RWPE2 (cell line): ENCODE data around the gene MEIOB.

Experiments
- ATAC-seq: fragments of 200-7000 bp; cut with Tn5 transposase; 3 replicates; pipeline ENCODE4 v1.9.1; 2021; ENCODE audit warnings: low read depth
- DNase-seq: peaks from one replicate; pipeline ENCODE4 v3.0.0-alpha.2; 2020; ENCODE audit warnings: low spot score
- H3K27ac ChIP-seq: fragments of 450-650 bp; 2 replicates; pipeline ENCODE4 v1.5.1; 2017; ENCODE audit warnings: mild to moderate bottlenecking; ENCODE audit not compliant: poor library complexity, severe bottlenecking
- H3K27me3 ChIP-seq: fragments of 250-450 bp; sonication (Bioruptor Pico); 2 replicates; pipeline ENCODE4 v1.5.1; 2021; ENCODE audit warnings: mild to moderate bottlenecking, moderate library complexity; ENCODE audit not compliant: insufficient read depth, poor library complexity, severe bottlenecking
- H3K36me3 ChIP-seq: fragments of 250-450 bp; sonication (Bioruptor Pico); 2 replicates; pipeline ENCODE4 v1.5.1; 2020; ENCODE audit warnings: low read depth, mild to moderate bottlenecking, moderate library complexity
- H3K4me1 ChIP-seq: fragments of 250-450 bp; sonication (Bioruptor Pico); 2 replicates; pipeline ENCODE4 v1.5.1; 2021; ENCODE audit warnings: mild to moderate bottlenecking, moderate library complexity; ENCODE audit not compliant: insufficient read depth, poor library complexity, severe bottlenecking
- H3K4me3 ChIP-seq: fragments of 250-450 bp; sonication (Bioruptor Pico); 2 replicates; pipeline ENCODE4 v1.5.1; 2021; ENCODE audit warnings: mild to moderate bottlenecking, moderate library complexity; ENCODE audit not compliant: severe bottlenecking
- H3K9me3 ChIP-seq: fragments of 250-450 bp; sonication (Bioruptor Pico); 2 replicates; pipeline ENCODE4 v1.5.1; 2021; ENCODE audit warnings: mild to moderate bottlenecking, moderate library complexity; ENCODE audit not compliant: severe bottlenecking
- TF ChIP-seq, protein P1 (sequence below): fragments of 450-650 bp; IDR thresholded peaks from one replicate; pipeline ENCODE4 v1.5.1; 2017; ENCODE audit warnings: mild to moderate bottlenecking, moderate library complexity; ENCODE audit not compliant: poor library complexity, severe bottlenecking

The MEIOB gene

DNA sequence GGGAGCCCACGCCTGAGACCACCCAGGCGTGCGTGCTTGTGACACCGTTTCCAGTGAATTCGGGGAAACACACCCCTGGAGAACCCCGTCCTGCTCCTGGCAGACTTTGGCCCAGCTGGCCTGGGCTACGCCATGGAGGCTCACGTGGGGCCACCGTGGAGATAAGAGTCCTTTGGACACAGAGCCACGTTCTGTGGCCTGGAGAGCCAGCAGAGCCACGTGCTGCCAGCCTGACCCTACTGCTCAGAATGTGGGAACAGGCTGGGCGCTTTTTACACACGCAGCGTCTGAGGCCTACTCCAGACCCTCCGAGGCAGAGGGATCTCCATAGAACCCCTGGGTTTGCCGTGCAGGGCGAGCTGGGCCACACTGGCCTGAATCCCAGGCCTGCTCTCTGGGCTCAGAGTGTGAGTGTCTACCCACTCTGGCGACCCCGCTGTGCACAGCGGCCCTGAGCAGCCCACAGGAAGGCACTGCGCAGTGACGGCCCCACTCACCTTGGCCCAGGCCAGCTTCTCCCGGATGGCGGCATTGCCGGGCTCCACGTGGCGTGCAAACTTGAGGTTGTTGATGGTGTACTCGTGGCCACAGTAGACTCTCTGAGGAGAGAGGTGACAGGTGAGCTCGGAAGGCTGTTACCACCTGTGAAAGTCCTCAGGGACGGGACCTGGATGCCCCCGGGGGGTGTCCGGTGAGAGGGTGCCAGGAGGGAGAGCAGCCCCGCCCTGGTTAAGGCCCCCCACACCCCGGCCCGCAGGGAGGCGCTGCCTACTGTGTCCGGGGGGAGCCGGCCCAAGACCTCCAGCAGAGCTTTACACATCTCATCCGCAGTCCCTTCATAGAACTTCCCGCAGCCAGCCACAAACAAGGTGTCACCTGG is 55.3 kb downstream of the MEIOB start:
- Histone ChIP-seq H3K27me3 (no peaks in the 10 kb centered on the region), H3K27ac (no peak overlapping the region), H3K36me3 (peaks cover 28% of the 10 kb centered on the region), H3K9me3 (no peaks in the 10 kb centered on the region), H3K4me1 (no peaks in the 10 kb centered on the region), H3K4me3 (no peak overlapping the region)
- DNase-seq = no peak
- ATAC-seq = no peak
- TF ChIP-seq, protein P1, sequence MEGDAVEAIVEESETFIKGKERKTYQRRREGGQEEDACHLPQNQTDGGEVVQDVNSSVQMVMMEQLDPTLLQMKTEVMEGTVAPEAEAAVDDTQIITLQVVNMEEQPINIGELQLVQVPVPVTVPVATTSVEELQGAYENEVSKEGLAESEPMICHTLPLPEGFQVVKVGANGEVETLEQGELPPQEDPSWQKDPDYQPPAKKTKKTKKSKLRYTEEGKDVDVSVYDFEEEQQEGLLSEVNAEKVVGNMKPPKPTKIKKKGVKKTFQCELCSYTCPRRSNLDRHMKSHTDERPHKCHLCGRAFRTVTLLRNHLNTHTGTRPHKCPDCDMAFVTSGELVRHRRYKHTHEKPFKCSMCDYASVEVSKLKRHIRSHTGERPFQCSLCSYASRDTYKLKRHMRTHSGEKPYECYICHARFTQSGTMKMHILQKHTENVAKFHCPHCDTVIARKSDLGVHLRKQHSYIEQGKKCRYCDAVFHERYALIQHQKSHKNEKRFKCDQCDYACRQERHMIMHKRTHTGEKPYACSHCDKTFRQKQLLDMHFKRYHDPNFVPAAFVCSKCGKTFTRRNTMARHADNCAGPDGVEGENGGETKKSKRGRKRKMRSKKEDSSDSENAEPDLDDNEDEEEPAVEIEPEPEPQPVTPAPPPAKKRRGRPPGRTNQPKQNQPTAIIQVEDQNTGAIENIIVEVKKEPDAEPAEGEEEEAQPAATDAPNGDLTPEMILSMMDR = no peak

DNA sequence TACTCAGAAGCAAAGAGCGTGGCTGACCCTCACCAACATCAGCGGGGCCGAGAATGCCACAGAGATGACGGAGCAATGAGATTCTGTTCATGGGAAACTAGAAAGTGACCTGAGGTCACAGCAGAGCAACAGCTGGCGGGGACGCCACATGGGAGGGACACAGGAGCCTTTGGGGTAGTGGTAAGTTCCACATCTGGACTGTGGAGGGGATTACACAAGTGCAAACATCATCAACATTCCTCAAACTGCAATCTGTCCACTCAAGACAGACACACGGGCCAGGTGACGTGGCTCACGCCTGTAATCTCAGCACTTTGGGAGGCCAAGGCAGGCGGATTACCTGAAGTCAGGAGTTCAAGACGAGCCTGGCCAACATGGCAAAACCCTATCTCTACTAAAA is 56.5 kb downstream of the MEIOB start:
- H3K9me3 ChIP-seq = no peaks in the 10 kb centered on the region
- H3K27ac ChIP-seq = no peak overlapping the region
- DNase-seq (no peak), ATAC-seq (no peak)
- peaks cover 28% of the 10 kb centered on the region for H3K36me3 ChIP-seq
- TF ChIP-seq, protein P1 = no peak
- no peak overlapping the region for H3K4me3 ChIP-seq
- H3K4me1 ChIP-seq = no peaks in the 10 kb centered on the region
- no peaks in the 10 kb centered on the region for H3K27me3 ChIP-seq

DNA sequence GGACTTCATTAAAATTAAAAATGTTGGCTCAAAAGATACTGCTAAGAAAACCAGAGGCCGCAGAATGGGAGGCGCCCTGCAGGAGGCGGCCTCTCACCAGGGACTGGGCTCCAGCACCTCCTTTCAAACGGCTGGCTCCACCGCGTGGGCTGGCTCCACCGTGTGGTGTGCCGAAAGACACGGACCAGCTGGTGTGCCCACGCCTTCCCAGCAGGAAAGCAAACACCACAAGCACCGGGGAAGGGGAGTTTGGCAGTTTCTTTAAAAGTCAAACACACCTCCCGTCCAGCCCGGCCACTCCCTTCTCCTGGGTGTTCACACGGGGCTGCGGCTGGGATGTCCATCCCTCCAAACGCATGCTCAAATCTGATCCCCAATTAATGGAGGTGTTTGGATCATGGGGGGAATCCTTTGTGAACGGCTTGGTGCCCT is 59.2 kb downstream of the MEIOB start:
- peak; percentile 87 for ATAC-seq
- no peaks in the 10 kb centered on the region for H3K4me1 ChIP-seq
- no peak overlapping the region for H3K27ac ChIP-seq
- TF ChIP-seq, protein P1 = peak; percentile 76
- no peaks in the 10 kb centered on the region for H3K9me3 ChIP-seq
- peaks cover 32% of the 10 kb centered on the region for H3K36me3 ChIP-seq
- no peaks in the 10 kb centered on the region for H3K27me3 ChIP-seq
- H3K4me3 ChIP-seq = no peak overlapping the region
- DNase-seq = peak; percentile 79

GRCh38 chr16:1810536-1810935 is 61.4 kb downstream of the MEIOB start:
- Histone ChIP-seq H3K27me3 (no peaks in the 10 kb centered on the region), H3K4me3 (no peak overlapping the region), H3K36me3 (peaks cover 47% of the 10 kb centered on the region), H3K4me1 (no peaks in the 10 kb centered on the region), H3K27ac (no peak overlapping the region), H3K9me3 (no peaks in the 10 kb centered on the region)
- ATAC-seq = no peak
- TF ChIP-seq, protein P1 = no peak
- no peak for DNase-seq

DNA sequence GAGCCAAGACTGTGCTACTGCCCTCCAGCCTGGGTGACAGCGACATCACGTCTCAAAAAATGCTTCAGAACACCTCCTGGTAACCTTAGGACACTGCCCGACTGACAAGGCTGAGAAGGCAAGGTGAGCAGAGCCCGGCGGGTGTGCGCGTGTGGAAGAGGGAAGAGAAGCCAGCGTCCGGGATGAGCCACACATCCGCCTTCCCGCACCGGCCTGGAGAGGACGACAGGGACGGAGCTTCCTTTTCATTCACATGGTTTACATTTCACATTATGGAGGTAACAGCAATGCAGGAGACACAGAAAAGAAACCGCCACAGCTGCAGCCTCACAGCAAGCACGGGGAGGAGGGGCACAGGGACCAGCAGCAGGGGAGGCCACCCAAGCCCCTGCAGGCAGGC is 61.9 kb downstream of the MEIOB start:
- Histone ChIP-seq H3K36me3 (peaks cover 43% of the 10 kb centered on the region), H3K4me3 (no peak overlapping the region), H3K27me3 (no peaks in the 10 kb centered on the region), H3K27ac (no peak overlapping the region), H3K9me3 (no peaks in the 10 kb centered on the region), H3K4me1 (no peaks in the 10 kb centered on the region)
- TF ChIP-seq, protein P1 = no peak
- DNase-seq (no peak), ATAC-seq (no peak)
